Measurements from ENCODE around the gene THSD4.
A peak's percentile ranks its signal among the peaks of the same experiment; 100 is the strongest.

Gene THSD4

GRCh38 chr15:71290881-71291635, 175.8 kb downstream of the THSD4 start:
- Mint-ChIP-seq H3K27me3 (peaks cover 6% of the 10 kb centered on the region), H3K36me3 (ENCODE audit: low read depth) (no peaks in the 10 kb centered on the region), H3K9me3 (peaks cover 3% of the 10 kb centered on the region), H3K4me3 (no peak overlapping the region), H3K27ac (no peak overlapping the region), H3K4me1 (peaks cover 11% of the 10 kb centered on the region)
- ATAC-seq (no peak), DNase-seq (no peak)

GRCh38 chr15:71291723-71292122, 176.5 kb downstream of the THSD4 start:
- H3K4me3 Mint-ChIP-seq, result no peak overlapping the region
- H3K36me3 Mint-ChIP-seq (ENCODE audit: low read depth), result no peaks in the 10 kb centered on the region
- H3K27ac Mint-ChIP-seq, result no peak overlapping the region
- H3K27me3 Mint-ChIP-seq, result peaks cover 3% of the 10 kb centered on the region
- H3K9me3 Mint-ChIP-seq, result peaks cover 3% of the 10 kb centered on the region
- DNase-seq (no peak), ATAC-seq (no peak)
- peaks cover 11% of the 10 kb centered on the region for H3K4me1 Mint-ChIP-seq

GRCh38 chr15:71293723-71294122, 178.5 kb downstream of the THSD4 start:
- peaks cover 1% of the 10 kb centered on the region for H3K27me3 Mint-ChIP-seq
- no peak for ATAC-seq
- peaks cover 3% of the 10 kb centered on the region for H3K9me3 Mint-ChIP-seq
- no peak overlapping the region for H3K27ac Mint-ChIP-seq
- no peak overlapping the region for H3K4me3 Mint-ChIP-seq
- H3K4me1 Mint-ChIP-seq, result peaks cover 11% of the 10 kb centered on the region
- no peak for DNase-seq
- H3K36me3 Mint-ChIP-seq (ENCODE audit: low read depth), result no peaks in the 10 kb centered on the region

- peaks cover 1% of the 10 kb centered on the region for H3K27me3 Mint-ChIP-seq
- no peaks in the 10 kb centered on the region for H3K36me3 Mint-ChIP-seq (ENCODE audit: low read depth)
- no peak overlapping the region for H3K27ac Mint-ChIP-seq
- H3K4me3 Mint-ChIP-seq, result no peak overlapping the region
- DNase-seq, result no peak
- H3K9me3 Mint-ChIP-seq, result peaks cover 3% of the 10 kb centered on the region
- no peak for ATAC-seq
- H3K4me1 Mint-ChIP-seq, result peaks cover 11% of the 10 kb centered on the region
Measured at GRCh38 chr15:71294251-71294910, 179.1 kb downstream of the THSD4 start.

- H3K9me3 Mint-ChIP-seq, result peaks cover 3% of the 10 kb centered on the region
- peaks cover 1% of the 10 kb centered on the region for H3K27me3 Mint-ChIP-seq
- H3K36me3 Mint-ChIP-seq (ENCODE audit: low read depth), result no peaks in the 10 kb centered on the region
- no peak for DNase-seq
- no peak overlapping the region for H3K4me3 Mint-ChIP-seq
- H3K4me1 Mint-ChIP-seq, result peaks cover 11% of the 10 kb centered on the region
- peak; percentile 43 for ATAC-seq
- no peak overlapping the region for H3K27ac Mint-ChIP-seq
Measured at GRCh38 chr15:71294911-71295602, 179.8 kb downstream of the THSD4 start.

GRCh38 chr15:71295603-71296314, 180.5 kb downstream of the THSD4 start:
- Mint-ChIP-seq H3K27ac (no peak overlapping the region), H3K4me1 (peaks cover 11% of the 10 kb centered on the region), H3K27me3 (peaks cover 1% of the 10 kb centered on the region), H3K4me3 (no peak overlapping the region), H3K9me3 (peaks cover 3% of the 10 kb centered on the region), H3K36me3 (ENCODE audit: low read depth) (no peaks in the 10 kb centered on the region)
- ATAC-seq (no peak), DNase-seq (no peak)

- H3K27me3 Mint-ChIP-seq, result peaks cover 1% of the 10 kb centered on the region
Measured at GRCh38 chr15:71296315-71296679, 181.0 kb downstream of the THSD4 start.

GRCh38 chr15:71301958-71302621, 186.8 kb downstream of the THSD4 start:
- DNase-seq, result no peak
- no peak overlapping the region for H3K27ac Mint-ChIP-seq
- H3K36me3 Mint-ChIP-seq (ENCODE audit: low read depth), result no peaks in the 10 kb centered on the region
- no peak for ATAC-seq
- no peaks in the 10 kb centered on the region for H3K9me3 Mint-ChIP-seq
- no peak overlapping the region for H3K4me3 Mint-ChIP-seq
- peaks cover 2% of the 10 kb centered on the region for H3K27me3 Mint-ChIP-seq
- no peaks in the 10 kb centered on the region for H3K4me1 Mint-ChIP-seq

More at GRCh38 chr15:71296315-71296679, 181.0 kb downstream of the THSD4 start:
- ATAC-seq (no peak), DNase-seq (no peak)
- H3K9me3 Mint-ChIP-seq, result peaks cover 3% of the 10 kb centered on the region
- H3K4me3 Mint-ChIP-seq, result no peak overlapping the region
- no peak overlapping the region for H3K27ac Mint-ChIP-seq
- H3K4me1 Mint-ChIP-seq, result peaks cover 11% of the 10 kb centered on the region
- no peaks in the 10 kb centered on the region for H3K36me3 Mint-ChIP-seq (ENCODE audit: low read depth)

- DNase-seq (no peak), ATAC-seq (no peak)
- Mint-ChIP-seq H3K27me3 (peaks cover 2% of the 10 kb centered on the region), H3K9me3 (no peaks in the 10 kb centered on the region), H3K4me3 (no peak overlapping the region), H3K4me1 (no peaks in the 10 kb centered on the region), H3K27ac (no peak overlapping the region), H3K36me3 (ENCODE audit: low read depth) (no peaks in the 10 kb centered on the region)
Measured at GRCh38 chr15:71302861-71303410, 187.7 kb downstream of the THSD4 start.

GRCh38 chr15:71303977-71304376, 188.7 kb downstream of the THSD4 start:
- H3K36me3 Mint-ChIP-seq (ENCODE audit: low read depth), result no peaks in the 10 kb centered on the region
- no peak overlapping the region for H3K4me3 Mint-ChIP-seq
- no peaks in the 10 kb centered on the region for H3K4me1 Mint-ChIP-seq
- no peak overlapping the region for H3K27ac Mint-ChIP-seq
- DNase-seq (no peak), ATAC-seq (no peak)
- no peaks in the 10 kb centered on the region for H3K9me3 Mint-ChIP-seq
- peaks cover 2% of the 10 kb centered on the region for H3K27me3 Mint-ChIP-seq

- Mint-ChIP-seq H3K4me3 (no peak overlapping the region), H3K27ac (no peak overlapping the region), H3K36me3 (ENCODE audit: low read depth) (no peaks in the 10 kb centered on the region), H3K4me1 (no peaks in the 10 kb centered on the region), H3K9me3 (no peaks in the 10 kb centered on the region), H3K27me3 (peaks cover 2% of the 10 kb centered on the region)
- ATAC-seq (no peak), DNase-seq (no peak)
Measured at GRCh38 chr15:71304681-71305080, 189.4 kb downstream of the THSD4 start.

GRCh38 chr15:71306538-71306937, 191.3 kb downstream of the THSD4 start:
- Mint-ChIP-seq H3K4me1 (no peaks in the 10 kb centered on the region), H3K36me3 (ENCODE audit: low read depth) (no peaks in the 10 kb centered on the region), H3K9me3 (no peaks in the 10 kb centered on the region), H3K4me3 (no peak overlapping the region), H3K27ac (no peak overlapping the region), H3K27me3 (peaks cover 2% of the 10 kb centered on the region)
- DNase-seq, result no peak
- ATAC-seq, result no peak

GRCh38 chr15:71312194-71312708, 197.0 kb downstream of the THSD4 start:
- ATAC-seq (no peak), DNase-seq (no peak)
- no peaks in the 10 kb centered on the region for H3K36me3 Mint-ChIP-seq (ENCODE audit: low read depth)
- H3K27ac Mint-ChIP-seq, result no peak overlapping the region
- H3K9me3 Mint-ChIP-seq, result peaks cover 4% of the 10 kb centered on the region
- peaks cover 5% of the 10 kb centered on the region for H3K27me3 Mint-ChIP-seq
- no peaks in the 10 kb centered on the region for H3K4me1 Mint-ChIP-seq
- no peak overlapping the region for H3K4me3 Mint-ChIP-seq

All from activated naive CD8-positive, alpha-beta T cell treated with anti-CD3 and anti-CD28 coated beads, Interleukin-2, amount 50 U/mL, for 24 hours (primary cell).